Prostate gland (tissue), 2 donors: Measurements from ENCODE around the gene VGLL3.

Source experiments
- CTCF ChIP-seq, 4 experiments: fragments of 200-600 bp in 2 of 4; fragments of 450-650 bp in 2 of 4; sonication (generic) in 2 of 4; IDR thresholded peaks; 1 replicate in 3 of 4; 2 replicates in 1 of 4; pipeline ENCODE4 v1.5.1; 2016 to 2019; ENCODE audit warnings: antibody characterized with exemption in 4 of 4, mild to moderate bottlenecking in 2 of 4, moderate library complexity in 2 of 4
- POLR2A ChIP-seq: fragments of 450-650 bp; IDR thresholded peaks from one replicate; pipeline ENCODE4 v1.6.1; 2016; ENCODE audit warnings: antibody characterized with exemption, mild to moderate bottlenecking
- POLR2AphosphoS5 ChIP-seq: sonication (generic); formaldehyde crosslinking; IDR thresholded peaks from one replicate; pipeline ENCODE4 v1.6.1; 2017; ENCODE audit warnings: antibody characterized with exemption

- no peak for TF ChIP-seq CTCF (IDR thresholded peaks at IDR 0.05)
- no peak for TF ChIP-seq POLR2AphosphoS5
- no peak for TF ChIP-seq POLR2A
Measured at GRCh38 chr3:86995537-86995936, 4.6 kb upstream of the VGLL3 start.
